LNCAP (cell line): ENCODE data around the gene ARHGEF11.

Source experiments
- TF ChIP-seq, protein P1 (sequence below): fragments of 450-650 bp; IDR thresholded peaks from 2 replicates; pipeline ENCODE4 v1.5.1; 2017; ENCODE audit warnings: mild to moderate bottlenecking

Gene ARHGEF11

DNA sequence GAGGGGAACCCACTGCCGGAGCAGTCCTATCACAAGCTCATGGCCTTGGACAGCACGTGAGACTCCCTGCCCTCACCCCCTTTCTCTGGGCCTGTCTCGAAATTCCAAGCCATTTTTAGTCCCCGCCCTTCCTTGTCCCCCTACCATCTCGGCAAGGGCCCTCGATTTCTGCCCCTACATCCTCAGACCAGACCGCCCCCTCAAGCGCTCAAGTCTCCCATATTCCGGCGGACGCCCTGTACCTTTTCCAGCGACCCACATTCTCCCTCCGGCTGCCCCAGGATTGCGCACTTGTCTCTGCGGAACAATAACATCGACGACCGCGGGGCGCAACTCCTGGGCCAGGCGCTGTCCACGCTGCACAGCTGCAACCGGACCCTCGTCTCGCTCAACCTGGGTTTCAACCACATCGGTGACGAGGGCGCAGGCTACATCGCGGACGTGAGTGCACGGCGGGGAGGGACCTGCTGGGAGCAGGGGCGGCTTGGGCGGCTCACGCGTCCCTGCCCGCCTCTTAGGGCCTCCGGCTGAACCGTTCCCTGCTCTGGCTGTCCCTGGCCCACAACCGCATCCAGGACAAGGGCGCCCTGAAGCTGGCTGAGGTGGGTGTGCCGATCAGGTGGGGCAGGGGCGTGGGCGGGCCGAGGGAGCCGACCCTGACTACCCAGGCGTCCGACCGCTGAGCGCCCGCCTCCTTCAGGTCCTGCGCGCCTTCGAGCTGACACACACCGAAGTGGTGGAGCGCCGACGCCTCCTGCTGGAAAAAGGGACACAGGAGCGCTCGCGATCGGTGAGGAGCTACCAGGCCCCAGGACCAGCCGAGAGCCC, 118.1 kb downstream of the ARHGEF11 start:
- TF ChIP-seq, protein P1, sequence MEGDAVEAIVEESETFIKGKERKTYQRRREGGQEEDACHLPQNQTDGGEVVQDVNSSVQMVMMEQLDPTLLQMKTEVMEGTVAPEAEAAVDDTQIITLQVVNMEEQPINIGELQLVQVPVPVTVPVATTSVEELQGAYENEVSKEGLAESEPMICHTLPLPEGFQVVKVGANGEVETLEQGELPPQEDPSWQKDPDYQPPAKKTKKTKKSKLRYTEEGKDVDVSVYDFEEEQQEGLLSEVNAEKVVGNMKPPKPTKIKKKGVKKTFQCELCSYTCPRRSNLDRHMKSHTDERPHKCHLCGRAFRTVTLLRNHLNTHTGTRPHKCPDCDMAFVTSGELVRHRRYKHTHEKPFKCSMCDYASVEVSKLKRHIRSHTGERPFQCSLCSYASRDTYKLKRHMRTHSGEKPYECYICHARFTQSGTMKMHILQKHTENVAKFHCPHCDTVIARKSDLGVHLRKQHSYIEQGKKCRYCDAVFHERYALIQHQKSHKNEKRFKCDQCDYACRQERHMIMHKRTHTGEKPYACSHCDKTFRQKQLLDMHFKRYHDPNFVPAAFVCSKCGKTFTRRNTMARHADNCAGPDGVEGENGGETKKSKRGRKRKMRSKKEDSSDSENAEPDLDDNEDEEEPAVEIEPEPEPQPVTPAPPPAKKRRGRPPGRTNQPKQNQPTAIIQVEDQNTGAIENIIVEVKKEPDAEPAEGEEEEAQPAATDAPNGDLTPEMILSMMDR: peak; percentile 78

DNA sequence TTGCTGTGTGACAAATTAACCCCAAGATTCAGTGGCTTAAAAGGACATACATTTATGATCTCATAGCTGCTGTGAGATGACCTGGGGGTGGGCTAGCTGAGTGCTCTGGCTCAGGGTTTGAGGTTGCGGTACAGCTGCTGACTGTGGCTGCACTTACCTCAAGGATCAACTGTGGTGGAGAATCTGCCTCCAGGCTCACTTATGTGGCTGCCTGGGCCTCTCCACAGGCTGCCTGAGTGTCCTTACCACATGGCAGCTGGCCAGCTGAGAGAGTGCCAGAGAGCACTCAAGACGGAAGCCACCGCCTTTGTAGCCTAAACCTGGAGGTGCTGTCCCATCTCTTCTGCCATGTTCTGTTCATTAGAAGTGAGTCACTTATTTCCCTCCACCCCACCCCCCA, 119.4 kb downstream of the ARHGEF11 start:
- TF ChIP-seq, protein P1: no peak

DNA sequence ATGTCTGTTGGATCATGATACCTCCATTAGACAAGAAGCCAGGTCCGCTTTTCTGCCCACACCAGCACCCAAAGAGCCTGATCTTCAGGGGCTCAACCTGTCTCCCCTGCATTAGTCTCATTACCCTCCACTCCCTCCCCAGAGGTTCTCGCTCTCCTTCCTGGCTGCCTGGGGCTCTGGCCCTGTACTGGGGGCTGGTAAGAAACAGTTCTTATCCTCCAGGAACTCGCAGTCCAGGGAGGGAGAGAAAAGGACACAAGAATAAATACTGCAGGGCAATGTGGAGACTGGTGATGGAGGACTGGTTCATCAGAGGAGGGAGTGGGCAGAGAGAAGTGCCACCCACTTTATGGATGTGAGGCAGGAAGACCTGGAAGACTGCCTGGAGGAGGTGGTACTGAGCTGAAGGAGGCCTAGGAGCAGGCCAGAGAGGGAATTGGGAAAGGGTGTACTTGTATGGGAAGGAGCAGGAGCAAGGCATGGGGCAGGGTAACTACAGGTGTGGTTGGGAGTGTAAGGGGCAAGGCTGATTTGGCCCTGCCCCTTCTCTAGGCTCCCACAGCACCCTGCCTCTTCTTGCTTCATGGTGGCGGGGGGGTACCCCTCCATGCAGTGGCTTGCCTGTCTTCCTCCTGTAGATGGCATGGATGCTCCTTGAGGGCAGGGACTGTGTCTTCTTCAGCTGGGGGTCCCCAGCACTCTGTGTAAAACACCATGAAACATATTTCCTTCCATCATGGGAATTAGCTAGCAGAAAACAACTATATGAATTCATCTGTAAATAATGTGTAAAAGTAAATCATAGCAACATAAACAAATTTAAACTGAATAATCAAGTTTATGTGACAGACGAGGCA, 120.2 kb downstream of the ARHGEF11 start:
- TF ChIP-seq, protein P1: no peak

DNA sequence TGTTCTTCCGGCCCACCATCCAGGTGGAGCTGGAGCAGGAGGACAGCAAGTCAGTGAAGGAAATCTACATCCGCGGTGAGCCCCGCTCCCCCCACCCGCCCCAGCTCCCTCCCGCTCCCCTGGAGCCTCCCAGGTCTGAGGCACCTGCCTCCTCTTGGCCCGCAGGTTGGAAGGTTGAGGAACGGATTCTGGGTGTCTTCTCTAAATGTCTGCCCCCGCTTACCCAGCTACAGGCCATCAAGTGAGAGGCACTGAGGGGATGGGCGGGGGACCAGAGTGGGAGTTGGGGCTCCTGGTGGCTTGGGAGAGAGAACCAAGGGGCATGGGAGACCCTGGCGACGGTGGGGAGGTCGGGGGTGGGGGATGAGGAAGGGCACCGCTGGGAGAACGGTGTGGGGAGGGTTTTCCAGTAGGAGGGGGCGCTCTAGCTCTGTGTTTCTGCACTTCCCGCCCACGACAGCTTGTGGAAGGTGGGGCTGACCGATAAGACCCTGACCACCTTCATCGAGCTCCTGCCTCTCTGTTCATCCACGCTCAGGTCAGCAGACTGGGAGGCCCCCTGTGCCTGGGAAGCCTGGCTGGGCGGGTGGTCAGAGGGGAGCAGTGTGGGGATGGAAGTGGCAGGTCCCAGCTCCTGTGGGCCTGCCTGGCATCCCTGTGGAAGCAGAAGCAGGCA, 120.9 kb downstream of the ARHGEF11 start:
- TF ChIP-seq, protein P1: no peak

DNA sequence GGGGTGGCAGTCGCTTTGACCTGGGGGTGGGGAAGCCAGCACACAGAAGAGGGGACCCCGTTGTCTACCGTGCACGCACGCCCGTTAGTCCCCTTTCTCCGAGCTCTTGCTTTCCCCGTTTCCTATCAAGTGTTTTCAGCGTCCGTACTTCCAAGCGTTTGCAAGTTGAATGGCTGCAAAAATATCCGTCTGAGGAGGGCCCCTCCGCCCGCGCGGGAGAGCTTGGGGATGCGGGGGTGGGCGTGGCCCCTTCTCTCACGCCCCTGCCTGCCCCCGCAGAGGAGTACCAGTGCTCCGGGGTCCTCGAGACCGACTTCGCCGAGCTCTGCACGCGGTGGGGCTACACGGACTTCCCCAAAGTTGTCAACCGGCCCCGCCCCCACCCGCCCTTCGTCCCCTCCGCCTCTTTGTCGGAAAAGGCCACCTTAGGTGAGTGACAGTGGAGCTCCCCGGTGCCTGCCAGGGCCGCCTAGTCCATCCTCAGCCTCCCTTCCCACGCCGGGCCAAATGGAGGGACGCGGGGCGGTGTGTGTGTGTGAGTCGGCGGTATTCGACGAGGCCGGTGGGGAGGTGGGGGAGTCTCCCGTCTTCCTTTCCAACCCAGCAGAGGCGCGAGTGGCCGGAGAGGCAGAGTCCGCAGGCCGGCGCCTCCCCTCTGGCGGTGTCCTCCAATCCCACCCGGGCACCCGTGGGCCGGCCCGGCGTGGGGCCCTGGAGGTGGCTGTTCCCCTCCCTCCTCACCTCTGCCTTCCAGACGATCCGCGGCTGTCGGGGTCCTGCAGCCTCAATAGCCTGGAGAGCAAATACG, 121.7 kb downstream of the ARHGEF11 start:
- TF ChIP-seq, protein P1: no peak

DNA sequence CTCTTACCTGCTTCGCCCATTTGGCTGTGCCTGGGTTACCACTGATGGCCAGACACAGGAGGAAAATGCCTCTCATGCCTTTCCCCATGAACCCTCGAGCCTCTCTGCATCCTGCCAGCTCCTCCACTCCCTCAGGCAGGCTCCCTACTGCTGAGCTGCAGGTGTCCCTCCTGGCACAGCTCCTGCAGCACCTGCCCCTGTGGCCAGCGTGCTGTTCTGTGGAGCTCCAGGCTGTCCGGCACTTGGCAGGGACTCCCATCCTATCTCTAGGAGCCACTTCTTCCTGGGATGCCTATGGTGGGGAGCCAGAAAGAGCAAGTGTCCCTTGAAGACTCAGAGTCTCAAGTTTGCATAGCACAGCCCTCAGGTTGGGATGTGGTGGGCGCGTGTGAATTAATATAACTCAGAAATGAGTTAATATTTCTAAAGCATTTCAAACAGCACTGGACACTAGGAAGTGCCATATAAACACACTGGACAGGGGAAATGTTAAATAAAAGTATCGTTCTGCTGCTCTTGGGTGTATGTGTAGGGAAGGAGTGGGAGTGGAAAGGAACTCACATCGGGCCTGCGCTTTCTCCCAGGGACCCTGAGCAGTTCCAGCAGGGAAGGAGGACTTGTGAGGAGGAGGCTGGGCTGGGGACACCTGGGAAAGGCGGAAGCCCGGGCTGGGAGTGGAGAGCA, 122.4 kb downstream of the ARHGEF11 start:
- TF ChIP-seq, protein P1: no peak
